HEK293 (cell line): ENCODE data around the gene PDIA4.

ENCODE experiments used
- CTCF ChIA-PET: fragments of 350-600 bp; formaldehyde crosslinking; extraction: SDS; loops from one replicate; lab custom pipeline; 2021; ENCODE audit warnings: antibody characterized with exemption; lab: Yijun Ruan, JAX
- POLR2A ChIA-PET: fragments of 300-600 bp; formaldehyde crosslinking; extraction: SDS; loops from one replicate; lab custom pipeline; 2020; ENCODE audit warnings: antibody characterized with exemption, inconsistent platforms; lab: Yijun Ruan, JAX
- H3K27ac ChIP-seq: fragments of 200-500 bp; sonication (Bioruptor generic); 2 replicates; pipeline ENCODE4 v1.5.1; 2014; ENCODE audit warnings: low read depth, low read length, control low read depth, inconsistent platforms; ENCODE audit errors: extremely low read depth
- H3K36me3 ChIP-seq, 2 experiments: fragments of 200-500 bp in 1 of 2; sonication (Bioruptor generic) in 1 of 2; 1 replicate in 1 of 2; 2 replicates in 1 of 2; pipeline ENCODE4 v1.5.1; 2014 to 2017; ENCODE audit warnings: inconsistent platforms in 2 of 2, low read length in 2 of 2; ENCODE audit not compliant: control insufficient read depth in 2 of 2, insufficient read depth in 1 of 2
- H3K4me1 ChIP-seq: fragments of 200-500 bp; sonication (Bioruptor generic); 2 replicates; pipeline ENCODE4 v1.5.1; 2014; ENCODE audit warnings: mild to moderate bottlenecking, low read length, inconsistent platforms; ENCODE audit not compliant: control insufficient read depth, insufficient read depth
- H3K4me3 ChIP-seq: 2 replicates; pipeline ENCODE4 v1.5.1; 2011; ENCODE audit warnings: low read depth, mild to moderate bottlenecking, control low read depth, low read length, moderate library complexity
- H3K9me3 ChIP-seq: fragments of 200-500 bp; sonication (Bioruptor generic); 2 replicates; pipeline ENCODE4 v1.5.1; 2014; ENCODE audit warnings: low read depth, low read length, inconsistent platforms; ENCODE audit not compliant: control insufficient read depth, insufficient read depth
- BCL11B ChIP-seq: fragments of 450-650 bp; formaldehyde crosslinking; IDR thresholded peaks from 2 replicates; pipeline ENCODE4 v1.5.1; 2016; ENCODE audit warnings: low read depth, missing biosample characterization, missing genetic modification characterization
- GLIS2 ChIP-seq: fragments of 450-650 bp; formaldehyde crosslinking; IDR thresholded peaks from 2 replicates; pipeline ENCODE4 v1.5.1; 2016; ENCODE audit warnings: missing biosample characterization, missing genetic modification characterization
- HOXA7 ChIP-seq: sonication (generic); formaldehyde crosslinking; IDR thresholded peaks from 2 replicates; pipeline ENCODE4 v1.8.1; 2022; ENCODE audit warnings: missing genetic modification reagents, borderline replicate concordance
- SETDB1 ChIP-seq: IDR thresholded peaks from one replicate; pipeline ENCODE4 v1.6.1; 2017; ENCODE audit warnings: mild to moderate bottlenecking, low read length, moderate library complexity, mixed read lengths; ENCODE audit not compliant: insufficient read length
- SP2 ChIP-seq: fragments of 450-650 bp; formaldehyde crosslinking; IDR thresholded peaks from 2 replicates; pipeline ENCODE4 v1.5.1; 2016; ENCODE audit warnings: missing biosample characterization, missing genetic modification characterization
- ZNF2 ChIP-seq: fragments of 450-650 bp; formaldehyde crosslinking; IDR thresholded peaks from 2 replicates; pipeline ENCODE4 v1.5.1; 2016; ENCODE audit warnings: missing biosample characterization, missing genetic modification characterization
- ZNF311 ChIP-seq: fragments of 450-650 bp; formaldehyde crosslinking; IDR thresholded peaks from 2 replicates; pipeline ENCODE4 v1.5.1; 2017; ENCODE audit warnings: missing biosample characterization, missing genetic modification characterization, borderline replicate concordance
- ZNF354C ChIP-seq: fragments of 450-650 bp; formaldehyde crosslinking; IDR thresholded peaks from 2 replicates; pipeline ENCODE4 v1.5.1; 2016; ENCODE audit warnings: missing biosample characterization, missing genetic modification characterization, low read depth, borderline replicate concordance
- ZNF433 ChIP-seq: fragments of 450-650 bp; formaldehyde crosslinking; IDR thresholded peaks from 2 replicates; pipeline ENCODE4 v1.5.1; 2016; ENCODE audit warnings: missing biosample characterization, missing genetic modification characterization, low read depth
- ZNF48 ChIP-seq: fragments of 450-650 bp; formaldehyde crosslinking; IDR thresholded peaks from 2 replicates; pipeline ENCODE4 v1.5.1; 2016; ENCODE audit warnings: missing biosample characterization, missing genetic modification characterization
- ZNF529 ChIP-seq: fragments of 450-650 bp; formaldehyde crosslinking; IDR thresholded peaks from 2 replicates; pipeline ENCODE4 v1.5.1; 2017; ENCODE audit warnings: missing genetic modification characterization, missing biosample characterization; ENCODE audit not compliant: insufficient replicate concordance
- ZNF596 ChIP-seq: fragments of 450-650 bp; IDR thresholded peaks from 2 replicates; pipeline ENCODE4 v1.5.0; 2018; ENCODE audit warnings: missing biosample characterization, mild to moderate bottlenecking, missing genetic modification characterization, moderate library complexity
- ZSCAN23 ChIP-seq: fragments of 450-650 bp; formaldehyde crosslinking; IDR thresholded peaks from 2 replicates; pipeline ENCODE4 v1.5.1; 2016; ENCODE audit warnings: missing biosample characterization, missing genetic modification characterization
- TF ChIP-seq, protein P1 (sequence below): fragments of 450-650 bp; formaldehyde crosslinking; IDR thresholded peaks from 2 replicates; pipeline ENCODE4 v1.5.1; 2016; ENCODE audit warnings: missing biosample characterization, missing genetic modification characterization
- TF ChIP-seq, protein P2 (sequence below): fragments of 450-650 bp; formaldehyde crosslinking; IDR thresholded peaks from 2 replicates; pipeline ENCODE4 v1.5.1; 2016; ENCODE audit warnings: missing biosample characterization, missing genetic modification characterization
- TF ChIP-seq, protein P3 (sequence below): fragments of 450-650 bp; formaldehyde crosslinking; IDR thresholded peaks from 2 replicates; pipeline ENCODE4 v1.5.1; 2017; ENCODE audit warnings: missing biosample characterization, missing genetic modification characterization
- TF ChIP-seq, protein P4 (sequence below): fragments of 450-650 bp; formaldehyde crosslinking; IDR thresholded peaks from 2 replicates; pipeline ENCODE4 v1.5.1; 2016; ENCODE audit warnings: missing biosample characterization, missing genetic modification characterization
- TF ChIP-seq, protein P5 (sequence below): fragments of 450-650 bp; formaldehyde crosslinking; IDR thresholded peaks from 2 replicates; pipeline ENCODE4 v1.5.1; 2017; ENCODE audit warnings: missing biosample characterization, missing genetic modification characterization
- TF ChIP-seq, protein P6 (sequence below): fragments of 450-650 bp; formaldehyde crosslinking; conservative IDR thresholded peaks from 2 replicates; pipeline ENCODE4 v1.5.1; 2016; ENCODE audit warnings: low read depth, missing biosample characterization, missing genetic modification characterization
- TF ChIP-seq, protein P7 (sequence below): fragments of 450-650 bp; formaldehyde crosslinking; IDR thresholded peaks from 2 replicates; pipeline ENCODE4 v1.5.1; 2017; ENCODE audit warnings: missing biosample characterization, mild to moderate bottlenecking, missing genetic modification characterization, moderate library complexity

The PDIA4 gene

DNA sequence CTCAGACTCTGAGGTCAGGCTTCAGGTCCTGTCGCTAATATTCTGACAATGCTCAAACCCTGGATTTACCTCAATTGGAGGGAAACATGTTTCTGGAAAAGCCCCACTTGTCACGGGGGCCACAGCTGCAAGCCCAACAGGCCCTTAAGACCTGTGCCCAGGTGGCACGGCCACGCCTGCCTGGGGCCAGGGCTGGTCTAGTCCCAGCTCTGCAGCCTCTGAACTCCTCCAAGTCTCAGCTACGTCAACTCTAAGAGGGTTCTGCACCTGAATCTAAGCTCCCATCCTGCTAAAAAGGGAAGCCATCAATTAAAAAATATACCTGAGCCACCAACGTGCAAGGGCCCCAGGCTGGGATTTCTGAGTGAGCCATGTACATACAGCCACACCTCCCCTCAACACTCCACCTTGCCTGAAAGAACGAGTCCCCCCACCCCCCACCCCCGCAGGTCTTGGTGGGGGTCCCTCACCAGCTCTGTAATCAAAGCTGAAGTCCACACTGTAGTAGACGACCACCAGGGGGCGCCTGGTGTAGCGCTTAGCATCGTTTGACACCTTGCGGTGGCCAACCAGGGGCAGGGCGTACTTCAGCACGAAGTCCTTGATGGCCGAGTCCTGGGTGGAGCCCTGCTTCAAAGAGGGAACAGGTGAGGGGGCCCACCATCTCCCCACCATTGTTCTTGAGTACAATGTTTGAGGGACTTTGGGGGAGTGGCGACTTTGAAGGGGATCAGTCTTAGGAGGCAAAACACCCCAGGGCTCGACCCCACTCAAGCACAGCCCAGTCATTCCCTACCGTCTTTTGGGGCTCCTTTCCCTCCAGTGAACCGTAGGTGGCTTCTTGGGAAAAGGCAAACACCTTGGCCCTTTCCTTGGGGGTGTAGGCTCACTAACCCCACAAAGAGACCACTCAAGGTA is 22.6 kb downstream of the PDIA4 start:
- Histone ChIP-seq H3K4me3 (no peak overlapping the region), H3K36me3 (peaks cover 10 to 96% of the 10 kb centered on the region in 2 experiments; a peak in 2 of 3 replicates), H3K9me3 (no peaks in the 10 kb centered on the region), H3K4me1 (no peaks in the 10 kb centered on the region), H3K27ac (no peak overlapping the region)
- TF ChIP-seq, protein P1, sequence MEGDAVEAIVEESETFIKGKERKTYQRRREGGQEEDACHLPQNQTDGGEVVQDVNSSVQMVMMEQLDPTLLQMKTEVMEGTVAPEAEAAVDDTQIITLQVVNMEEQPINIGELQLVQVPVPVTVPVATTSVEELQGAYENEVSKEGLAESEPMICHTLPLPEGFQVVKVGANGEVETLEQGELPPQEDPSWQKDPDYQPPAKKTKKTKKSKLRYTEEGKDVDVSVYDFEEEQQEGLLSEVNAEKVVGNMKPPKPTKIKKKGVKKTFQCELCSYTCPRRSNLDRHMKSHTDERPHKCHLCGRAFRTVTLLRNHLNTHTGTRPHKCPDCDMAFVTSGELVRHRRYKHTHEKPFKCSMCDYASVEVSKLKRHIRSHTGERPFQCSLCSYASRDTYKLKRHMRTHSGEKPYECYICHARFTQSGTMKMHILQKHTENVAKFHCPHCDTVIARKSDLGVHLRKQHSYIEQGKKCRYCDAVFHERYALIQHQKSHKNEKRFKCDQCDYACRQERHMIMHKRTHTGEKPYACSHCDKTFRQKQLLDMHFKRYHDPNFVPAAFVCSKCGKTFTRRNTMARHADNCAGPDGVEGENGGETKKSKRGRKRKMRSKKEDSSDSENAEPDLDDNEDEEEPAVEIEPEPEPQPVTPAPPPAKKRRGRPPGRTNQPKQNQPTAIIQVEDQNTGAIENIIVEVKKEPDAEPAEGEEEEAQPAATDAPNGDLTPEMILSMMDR (tag by site-specific recombination), result peak; percentile 71
- TF ChIP-seq, protein P2, sequence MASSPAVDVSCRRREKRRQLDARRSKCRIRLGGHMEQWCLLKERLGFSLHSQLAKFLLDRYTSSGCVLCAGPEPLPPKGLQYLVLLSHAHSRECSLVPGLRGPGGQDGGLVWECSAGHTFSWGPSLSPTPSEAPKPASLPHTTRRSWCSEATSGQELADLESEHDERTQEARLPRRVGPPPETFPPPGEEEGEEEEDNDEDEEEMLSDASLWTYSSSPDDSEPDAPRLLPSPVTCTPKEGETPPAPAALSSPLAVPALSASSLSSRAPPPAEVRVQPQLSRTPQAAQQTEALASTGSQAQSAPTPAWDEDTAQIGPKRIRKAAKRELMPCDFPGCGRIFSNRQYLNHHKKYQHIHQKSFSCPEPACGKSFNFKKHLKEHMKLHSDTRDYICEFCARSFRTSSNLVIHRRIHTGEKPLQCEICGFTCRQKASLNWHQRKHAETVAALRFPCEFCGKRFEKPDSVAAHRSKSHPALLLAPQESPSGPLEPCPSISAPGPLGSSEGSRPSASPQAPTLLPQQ, result peak; percentile 46; the same call in 1 of the 2 replicates
- TF ChIP-seq ZNF433 (tag by site-specific recombination), result no peak
- TF ChIP-seq ZNF311, result no peak
- TF ChIP-seq ZNF529, result no peak
- TF ChIP-seq, protein P3, sequence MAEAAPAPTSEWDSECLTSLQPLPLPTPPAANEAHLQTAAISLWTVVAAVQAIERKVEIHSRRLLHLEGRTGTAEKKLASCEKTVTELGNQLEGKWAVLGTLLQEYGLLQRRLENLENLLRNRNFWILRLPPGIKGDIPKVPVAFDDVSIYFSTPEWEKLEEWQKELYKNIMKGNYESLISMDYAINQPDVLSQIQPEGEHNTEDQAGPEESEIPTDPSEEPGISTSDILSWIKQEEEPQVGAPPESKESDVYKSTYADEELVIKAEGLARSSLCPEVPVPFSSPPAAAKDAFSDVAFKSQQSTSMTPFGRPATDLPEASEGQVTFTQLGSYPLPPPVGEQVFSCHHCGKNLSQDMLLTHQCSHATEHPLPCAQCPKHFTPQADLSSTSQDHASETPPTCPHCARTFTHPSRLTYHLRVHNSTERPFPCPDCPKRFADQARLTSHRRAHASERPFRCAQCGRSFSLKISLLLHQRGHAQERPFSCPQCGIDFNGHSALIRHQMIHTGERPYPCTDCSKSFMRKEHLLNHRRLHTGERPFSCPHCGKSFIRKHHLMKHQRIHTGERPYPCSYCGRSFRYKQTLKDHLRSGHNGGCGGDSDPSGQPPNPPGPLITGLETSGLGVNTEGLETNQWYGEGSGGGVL, result peak; percentile 53; the same call in 1 of the 2 replicates
- no peak for TF ChIP-seq SP2 (tag by site-specific recombination)
- peak; percentile 50; the same call in 1 of the 2 replicates for TF ChIP-seq GLIS2 (tag by site-specific recombination)
- no peak for TF ChIP-seq ZNF354C (tag by site-specific recombination)
- TF ChIP-seq ZSCAN23 (tag by site-specific recombination), result no peak
- no peak for TF ChIP-seq ZNF596 (tag by site-specific recombination)
- TF ChIP-seq ZNF48 (tag by site-specific recombination), result no peak
- TF ChIP-seq, protein P4, sequence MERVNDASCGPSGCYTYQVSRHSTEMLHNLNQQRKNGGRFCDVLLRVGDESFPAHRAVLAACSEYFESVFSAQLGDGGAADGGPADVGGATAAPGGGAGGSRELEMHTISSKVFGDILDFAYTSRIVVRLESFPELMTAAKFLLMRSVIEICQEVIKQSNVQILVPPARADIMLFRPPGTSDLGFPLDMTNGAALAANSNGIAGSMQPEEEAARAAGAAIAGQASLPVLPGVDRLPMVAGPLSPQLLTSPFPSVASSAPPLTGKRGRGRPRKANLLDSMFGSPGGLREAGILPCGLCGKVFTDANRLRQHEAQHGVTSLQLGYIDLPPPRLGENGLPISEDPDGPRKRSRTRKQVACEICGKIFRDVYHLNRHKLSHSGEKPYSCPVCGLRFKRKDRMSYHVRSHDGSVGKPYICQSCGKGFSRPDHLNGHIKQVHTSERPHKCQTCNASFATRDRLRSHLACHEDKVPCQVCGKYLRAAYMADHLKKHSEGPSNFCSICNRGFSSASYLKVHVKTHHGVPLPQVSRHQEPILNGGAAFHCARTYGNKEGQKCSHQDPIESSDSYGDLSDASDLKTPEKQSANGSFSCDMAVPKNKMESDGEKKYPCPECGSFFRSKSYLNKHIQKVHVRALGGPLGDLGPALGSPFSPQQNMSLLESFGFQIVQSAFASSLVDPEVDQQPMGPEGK (tag by site-specific recombination), result peak; percentile 89
- TF ChIP-seq BCL11B (tag by site-specific recombination), result no peak
- TF ChIP-seq, protein P5, sequence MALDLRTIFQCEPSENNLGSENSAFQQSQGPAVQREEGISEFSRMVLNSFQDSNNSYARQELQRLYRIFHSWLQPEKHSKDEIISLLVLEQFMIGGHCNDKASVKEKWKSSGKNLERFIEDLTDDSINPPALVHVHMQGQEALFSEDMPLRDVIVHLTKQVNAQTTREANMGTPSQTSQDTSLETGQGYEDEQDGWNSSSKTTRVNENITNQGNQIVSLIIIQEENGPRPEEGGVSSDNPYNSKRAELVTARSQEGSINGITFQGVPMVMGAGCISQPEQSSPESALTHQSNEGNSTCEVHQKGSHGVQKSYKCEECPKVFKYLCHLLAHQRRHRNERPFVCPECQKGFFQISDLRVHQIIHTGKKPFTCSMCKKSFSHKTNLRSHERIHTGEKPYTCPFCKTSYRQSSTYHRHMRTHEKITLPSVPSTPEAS (tag by site-specific recombination), result no peak
- no peak for TF ChIP-seq HOXA7 (CRISPR knock-in tag)
- peak; percentile 69; the same call in 1 of the 2 replicates for TF ChIP-seq ZNF2 (tag by site-specific recombination)
- TF ChIP-seq, protein P6, sequence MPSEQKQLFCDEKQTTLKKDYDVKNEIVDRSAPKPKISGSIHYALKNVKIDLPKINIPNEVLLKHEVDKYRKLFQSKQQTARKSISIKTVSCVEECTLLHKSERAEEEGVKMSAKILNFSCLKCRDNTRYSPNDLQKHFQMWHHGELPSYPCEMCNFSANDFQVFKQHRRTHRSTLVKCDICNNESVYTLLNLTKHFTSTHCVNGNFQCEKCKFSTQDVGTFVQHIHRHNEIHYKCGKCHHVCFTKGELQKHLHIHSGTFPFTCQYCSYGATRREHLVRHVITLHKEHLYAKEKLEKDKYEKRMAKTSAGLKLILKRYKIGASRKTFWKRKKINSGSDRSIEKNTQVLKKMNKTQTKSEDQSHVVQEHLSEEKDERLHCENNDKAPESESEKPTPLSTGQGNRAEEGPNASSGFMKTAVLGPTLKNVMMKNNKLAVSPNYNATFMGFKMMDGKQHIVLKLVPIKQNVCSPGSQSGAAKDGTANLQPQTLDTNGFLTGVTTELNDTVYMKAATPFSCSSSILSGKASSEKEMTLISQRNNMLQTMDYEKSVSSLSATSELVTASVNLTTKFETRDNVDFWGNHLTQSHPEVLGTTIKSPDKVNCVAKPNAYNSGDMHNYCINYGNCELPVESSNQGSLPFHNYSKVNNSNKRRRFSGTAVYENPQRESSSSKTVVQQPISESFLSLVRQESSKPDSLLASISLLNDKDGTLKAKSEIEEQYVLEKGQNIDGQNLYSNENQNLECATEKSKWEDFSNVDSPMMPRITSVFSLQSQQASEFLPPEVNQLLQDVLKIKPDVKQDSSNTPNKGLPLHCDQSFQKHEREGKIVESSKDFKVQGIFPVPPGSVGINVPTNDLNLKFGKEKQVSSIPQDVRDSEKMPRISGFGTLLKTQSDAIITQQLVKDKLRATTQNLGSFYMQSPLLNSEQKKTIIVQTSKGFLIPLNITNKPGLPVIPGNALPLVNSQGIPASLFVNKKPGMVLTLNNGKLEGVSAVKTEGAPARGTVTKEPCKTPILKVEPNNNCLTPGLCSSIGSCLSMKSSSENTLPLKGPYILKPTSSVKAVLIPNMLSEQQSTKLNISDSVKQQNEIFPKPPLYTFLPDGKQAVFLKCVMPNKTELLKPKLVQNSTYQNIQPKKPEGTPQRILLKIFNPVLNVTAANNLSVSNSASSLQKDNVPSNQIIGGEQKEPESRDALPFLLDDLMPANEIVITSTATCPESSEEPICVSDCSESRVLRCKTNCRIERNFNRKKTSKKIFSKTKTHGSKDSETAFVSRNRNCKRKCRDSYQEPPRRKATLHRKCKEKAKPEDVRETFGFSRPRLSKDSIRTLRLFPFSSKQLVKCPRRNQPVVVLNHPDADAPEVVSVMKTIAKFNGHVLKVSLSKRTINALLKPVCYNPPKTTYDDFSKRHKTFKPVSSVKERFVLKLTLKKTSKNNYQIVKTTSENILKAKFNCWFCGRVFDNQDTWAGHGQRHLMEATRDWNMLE, result no peak
- no peak for TF ChIP-seq SETDB1
- TF ChIP-seq, protein P7, sequence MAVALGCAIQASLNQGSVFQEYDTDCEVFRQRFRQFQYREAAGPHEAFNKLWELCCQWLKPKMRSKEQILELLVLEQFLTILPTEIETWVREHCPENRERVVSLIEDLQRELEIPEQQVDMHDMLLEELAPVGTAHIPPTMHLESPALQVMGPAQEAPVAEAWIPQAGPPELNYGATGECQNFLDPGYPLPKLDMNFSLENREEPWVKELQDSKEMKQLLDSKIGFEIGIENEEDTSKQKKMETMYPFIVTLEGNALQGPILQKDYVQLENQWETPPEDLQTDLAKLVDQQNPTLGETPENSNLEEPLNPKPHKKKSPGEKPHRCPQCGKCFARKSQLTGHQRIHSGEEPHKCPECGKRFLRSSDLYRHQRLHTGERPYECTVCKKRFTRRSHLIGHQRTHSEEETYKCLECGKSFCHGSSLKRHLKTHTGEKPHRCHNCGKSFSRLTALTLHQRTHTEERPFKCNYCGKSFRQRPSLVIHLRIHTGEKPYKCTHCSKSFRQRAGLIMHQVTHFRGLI, result peak; percentile 88
- POLR2A ChIA-PET, result interaction anchor here (0.9 kb wide), 1 partner anchor 15 kb away, joined by 3 read pairs; no protein-coding TSS in a partner anchor
- CTCF ChIA-PET, result interaction anchor here (0.6 to 3.7 kb wide), 23 partner anchors 9 to 490 kb away, joined by 3 to 27 read pairs (median 4); no protein-coding TSS in a partner anchor
